HG03175 (cell line): Measurements from ENCODE around the gene CROCC2.

Source experiments
- ATAC-seq: cut with Tn5 transposase; IDR thresholded peaks from one replicate; pipeline ENCODE4 v1.9.1; 2021; ENCODE audit warnings: mild to moderate bottlenecking, moderate library complexity; ENCODE audit not compliant: unreplicated experiment

Gene CROCC2

DNA sequence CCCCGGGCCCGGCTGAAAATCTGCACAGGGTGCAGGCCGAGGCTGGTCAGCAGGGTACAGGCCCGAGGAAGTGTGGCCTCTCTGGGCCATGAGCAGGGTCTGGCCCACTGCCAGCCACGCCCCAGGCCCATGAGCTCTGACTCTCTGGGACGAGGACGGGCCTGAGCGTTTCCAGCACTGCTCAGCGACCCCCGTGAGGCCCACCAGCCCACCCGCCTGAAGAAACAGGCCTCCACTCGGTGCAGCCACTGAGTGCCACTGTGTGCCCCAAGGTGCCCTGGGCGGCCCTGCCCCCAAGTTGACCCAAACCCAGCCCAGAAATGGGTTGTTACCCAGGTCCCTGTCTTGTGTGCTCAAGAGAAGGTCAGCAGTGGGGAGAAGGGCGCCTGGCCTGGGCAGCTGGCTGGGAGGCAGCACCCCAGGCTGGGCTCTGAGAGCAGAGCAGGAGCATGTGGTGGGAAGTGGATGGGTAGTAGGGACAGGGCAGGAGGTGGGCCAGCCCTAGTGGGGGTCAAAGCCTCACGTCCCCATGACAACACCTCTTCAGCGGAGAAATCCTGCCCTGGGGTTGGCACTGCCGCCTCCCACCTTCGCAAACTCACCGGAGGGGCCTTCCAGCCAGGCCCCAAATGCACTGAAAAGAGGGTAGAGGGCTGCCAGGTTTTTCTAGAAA, 90.2 kb downstream of the CROCC2 start:
- no peak for ATAC-seq

DNA sequence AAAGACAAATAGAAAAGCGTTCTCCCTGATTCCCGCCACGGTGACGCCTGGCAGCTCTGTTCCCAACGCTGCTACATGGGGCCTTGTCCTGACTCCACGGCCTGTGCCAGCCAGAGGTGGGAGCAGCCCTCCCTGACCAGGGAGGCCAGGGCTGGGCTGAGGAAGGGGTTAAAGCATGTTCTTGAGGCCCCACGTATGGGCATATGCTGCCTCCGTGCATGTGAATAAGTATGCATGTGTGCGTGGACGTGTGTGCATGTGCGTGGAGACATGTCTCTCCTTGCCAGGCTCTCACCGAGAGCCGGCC, 90.7 kb downstream of the CROCC2 start:
- no peak for ATAC-seq

DNA sequence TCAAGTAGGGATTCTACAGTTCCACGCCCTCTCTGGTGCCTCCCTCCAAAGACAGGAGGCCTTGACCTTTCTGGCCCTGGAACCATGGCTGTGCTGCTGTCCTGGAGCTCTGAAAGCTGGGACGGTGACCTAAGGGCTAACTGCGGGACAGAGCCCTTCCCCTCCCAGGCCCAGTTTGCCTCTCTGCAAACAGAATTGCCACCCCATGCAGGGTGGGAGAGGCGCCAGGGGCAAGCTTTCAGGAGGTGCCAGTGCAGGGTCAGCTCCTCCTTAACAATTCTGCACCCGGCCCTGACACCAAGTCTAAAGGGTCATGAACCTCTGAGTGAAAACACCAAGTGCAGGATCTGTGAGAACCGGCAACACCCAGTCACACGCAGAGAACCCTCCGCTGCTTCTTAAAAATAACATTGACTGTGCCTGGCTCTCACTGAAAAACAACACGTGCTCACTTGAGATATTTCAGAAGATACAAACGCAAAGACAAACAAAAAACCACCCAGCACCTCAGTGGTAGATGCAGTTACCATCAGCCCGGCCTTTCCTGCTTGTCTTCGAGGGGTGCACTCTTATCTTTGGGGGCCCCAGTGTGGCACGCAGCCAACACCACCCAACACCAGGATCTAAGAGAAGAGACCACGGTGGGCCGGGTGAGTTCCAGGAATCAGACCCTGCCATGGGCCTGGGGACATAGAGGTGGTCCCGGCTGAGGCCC, 91.2 kb downstream of the CROCC2 start:
- no peak for ATAC-seq

DNA sequence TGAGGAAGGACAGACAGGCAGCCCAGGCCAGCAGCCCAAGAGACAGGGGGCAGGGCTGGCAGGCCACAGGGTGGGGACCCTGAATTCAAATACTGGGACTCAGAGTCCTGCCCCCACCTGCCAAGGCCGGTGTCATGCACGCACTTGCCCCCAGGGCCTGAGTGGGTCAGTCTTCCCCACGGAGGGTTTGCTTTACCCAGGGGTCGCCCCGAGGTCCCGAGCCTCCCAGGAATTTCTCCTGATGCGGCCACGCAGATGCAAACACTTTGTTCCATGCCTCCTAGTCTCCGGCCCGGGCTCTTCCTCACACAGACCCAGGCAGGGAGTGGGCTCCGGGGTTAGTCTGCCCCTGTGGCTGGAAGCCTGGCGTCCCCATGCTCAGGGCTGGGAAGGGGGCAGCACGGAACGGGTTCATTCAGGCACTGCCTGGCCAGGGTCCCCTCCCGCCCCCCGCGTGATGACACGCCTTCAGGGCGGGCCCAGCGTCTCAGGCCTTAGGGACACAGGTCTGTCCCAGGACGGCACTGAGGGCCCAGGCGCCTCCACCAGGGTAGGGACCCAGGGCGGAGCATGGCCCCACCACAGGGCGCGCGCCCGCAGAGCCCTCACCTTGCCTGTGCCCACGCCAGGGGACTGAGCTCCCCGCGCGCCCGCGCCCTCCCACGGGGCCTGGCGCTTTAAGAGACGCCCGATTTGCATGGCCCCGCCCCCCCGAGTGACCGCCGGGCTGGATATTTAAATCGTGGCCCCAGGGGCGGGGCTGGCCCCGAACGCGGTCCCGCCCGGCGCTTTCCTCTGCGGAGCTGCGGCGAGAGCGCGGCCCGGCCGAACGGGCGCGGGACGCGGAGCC, 91.9 kb downstream of the CROCC2 start, which contains the start of gene SNED1:
Gene SNED1 (plus strand): TSS at position 763 of the 850 bp plus-strand sequence. CDS start 220 bp downstream, outside the sequence.
- ATAC-seq, result peak; percentile 65

- no peak for ATAC-seq
Observed at GRCh38 chr2:240998706-240998994, 92.5 kb downstream of the CROCC2 start.

DNA sequence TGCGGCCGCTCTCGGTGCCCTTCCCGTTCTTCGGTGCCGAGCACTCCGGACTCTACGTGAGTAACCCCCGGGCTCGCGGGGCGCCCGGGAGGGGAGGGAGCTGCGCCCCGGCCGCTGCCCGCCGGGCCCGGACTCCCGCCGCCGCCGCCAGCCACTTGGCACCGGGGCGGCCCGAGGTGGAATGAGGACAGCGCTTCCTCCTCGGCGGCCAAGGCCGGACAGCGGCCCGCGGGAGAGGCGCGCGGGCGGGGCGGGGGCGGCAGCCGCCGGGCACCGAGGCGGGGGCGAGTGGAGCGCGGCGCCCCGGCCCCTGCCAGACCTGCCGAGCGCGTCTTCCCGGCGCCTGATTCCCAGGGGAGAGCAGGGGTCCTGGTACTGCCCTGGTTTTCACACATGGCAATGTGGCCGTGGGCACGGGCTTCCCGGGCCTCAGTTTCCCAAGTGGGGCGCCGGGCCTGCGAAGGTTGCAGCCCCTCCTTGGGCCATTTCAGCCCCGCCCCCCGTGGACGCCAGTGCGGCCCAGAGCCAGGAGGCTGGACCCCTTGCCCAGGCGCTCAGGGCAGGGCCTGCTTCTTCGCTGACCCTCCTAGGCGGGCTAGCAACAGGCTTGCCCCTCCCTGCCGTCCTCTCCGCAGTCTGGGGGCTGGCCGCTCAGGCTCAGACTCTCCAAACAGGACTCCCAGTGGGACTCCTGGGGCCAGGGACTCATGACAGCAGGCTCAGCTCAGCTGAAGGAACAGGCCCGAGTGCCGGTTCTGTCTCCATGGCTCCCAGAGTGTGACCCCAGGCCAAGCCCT, 93.1 kb downstream of the CROCC2 start:
- ATAC-seq, result no peak

DNA sequence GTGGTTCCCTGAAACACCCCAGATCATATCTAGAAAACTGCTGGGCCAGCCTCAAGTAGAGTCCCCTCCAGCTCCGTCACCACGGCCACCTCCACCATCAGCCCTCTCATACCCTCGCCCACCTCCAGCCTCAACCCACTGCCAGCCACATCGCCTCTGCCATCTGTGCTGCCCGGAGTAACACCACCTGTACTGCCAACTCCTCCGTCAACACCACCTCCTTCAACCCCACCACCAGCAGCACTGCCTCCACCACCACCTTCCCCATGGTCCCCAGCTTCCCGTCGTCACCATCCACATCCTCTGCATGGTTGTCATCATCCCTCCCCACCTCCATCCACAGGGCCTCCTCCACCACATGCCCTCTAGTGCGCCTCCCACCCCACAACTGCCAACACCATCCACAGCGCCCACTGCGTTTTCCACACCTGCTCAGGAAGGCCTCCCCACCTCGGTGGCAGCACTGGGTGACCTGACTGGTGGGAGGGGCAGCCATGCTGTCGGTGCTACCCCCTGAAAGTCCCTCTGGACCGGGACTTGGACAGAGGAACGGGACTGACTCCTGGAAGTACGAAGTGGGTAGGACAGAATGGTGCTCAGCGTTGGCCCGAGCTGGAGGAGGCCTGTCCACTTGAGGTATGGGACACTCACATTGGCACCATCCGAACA, 93.9 kb downstream of the CROCC2 start:
- ATAC-seq, result no peak

- no peak for ATAC-seq
Observed at GRCh38 chr2:241000831-241001321, 94.7 kb downstream of the CROCC2 start.

GRCh38 chr2:241001413-241002274, 95.5 kb downstream of the CROCC2 start:
- no peak for ATAC-seq

DNA sequence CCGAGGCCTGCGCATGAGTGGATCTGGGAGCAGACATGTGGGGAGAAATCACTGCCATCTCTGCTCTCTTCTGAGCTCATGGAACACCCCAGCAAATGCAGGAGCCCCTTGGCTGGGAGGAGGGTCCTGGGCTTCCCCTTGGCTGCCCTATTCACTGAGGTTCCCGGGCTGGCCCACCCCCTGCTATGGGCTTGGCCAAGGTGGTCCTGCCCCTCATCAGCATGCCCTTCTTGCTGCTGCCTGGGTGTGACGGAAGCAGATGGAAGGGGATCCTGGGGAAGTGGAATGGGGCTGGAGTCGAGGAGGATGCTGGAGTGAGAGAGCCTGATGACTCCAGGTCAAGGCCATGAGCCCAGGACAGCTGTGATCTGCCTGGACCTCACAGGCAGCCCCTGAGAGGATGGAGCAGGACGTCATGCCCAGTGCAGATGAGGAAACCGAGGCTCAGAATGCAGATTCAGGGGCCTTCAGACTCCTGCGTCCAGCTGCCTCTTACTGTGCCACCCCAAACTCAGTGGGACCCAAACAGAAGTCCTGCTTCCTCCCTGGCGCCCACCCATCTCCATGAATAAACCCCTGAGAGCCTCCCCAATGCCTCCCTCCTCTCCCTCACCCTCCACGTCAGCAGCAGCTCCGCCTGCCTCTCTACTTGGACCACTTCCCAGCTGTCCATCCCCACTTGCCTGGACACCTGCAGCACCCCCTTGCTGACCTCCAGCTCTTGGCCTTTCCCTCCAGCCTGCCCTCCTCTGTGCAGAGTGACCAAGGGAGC, 96.3 kb downstream of the CROCC2 start:
- ATAC-seq, result no peak

- no peak for ATAC-seq
Observed at GRCh38 chr2:241003047-241003360, 96.9 kb downstream of the CROCC2 start.

GRCh38 chr2:241003369-241003768, 97.2 kb downstream of the CROCC2 start:
- no peak for ATAC-seq

GRCh38 chr2:241003830-241004564, 97.9 kb downstream of the CROCC2 start:
- ATAC-seq, result no peak

- no peak for ATAC-seq
Observed at GRCh38 chr2:241005569-241005968, 99.4 kb downstream of the CROCC2 start.

GRCh38 chr2:241006412-241006811, 100.3 kb downstream of the CROCC2 start:
- no peak for ATAC-seq

DNA sequence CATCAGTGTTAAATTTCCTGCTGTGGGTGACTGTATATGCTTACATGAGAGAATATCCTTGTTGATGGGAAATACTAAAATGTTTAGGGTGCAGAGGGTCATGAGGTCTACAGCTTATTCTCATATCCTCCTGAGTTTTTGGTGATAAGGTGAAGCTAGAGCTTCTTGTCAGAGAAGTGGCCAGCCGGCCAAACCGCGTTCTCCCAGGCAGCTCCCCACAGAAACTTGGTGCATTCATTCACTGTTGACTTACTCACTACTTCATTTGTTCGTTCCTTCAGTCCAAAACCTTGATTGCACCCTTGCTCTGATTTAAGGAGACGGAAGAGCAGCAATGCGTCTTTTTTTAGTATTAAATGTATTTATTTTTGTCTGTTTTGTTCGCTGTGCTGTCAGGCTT, 101.0 kb downstream of the CROCC2 start:
- ATAC-seq, result no peak

DNA sequence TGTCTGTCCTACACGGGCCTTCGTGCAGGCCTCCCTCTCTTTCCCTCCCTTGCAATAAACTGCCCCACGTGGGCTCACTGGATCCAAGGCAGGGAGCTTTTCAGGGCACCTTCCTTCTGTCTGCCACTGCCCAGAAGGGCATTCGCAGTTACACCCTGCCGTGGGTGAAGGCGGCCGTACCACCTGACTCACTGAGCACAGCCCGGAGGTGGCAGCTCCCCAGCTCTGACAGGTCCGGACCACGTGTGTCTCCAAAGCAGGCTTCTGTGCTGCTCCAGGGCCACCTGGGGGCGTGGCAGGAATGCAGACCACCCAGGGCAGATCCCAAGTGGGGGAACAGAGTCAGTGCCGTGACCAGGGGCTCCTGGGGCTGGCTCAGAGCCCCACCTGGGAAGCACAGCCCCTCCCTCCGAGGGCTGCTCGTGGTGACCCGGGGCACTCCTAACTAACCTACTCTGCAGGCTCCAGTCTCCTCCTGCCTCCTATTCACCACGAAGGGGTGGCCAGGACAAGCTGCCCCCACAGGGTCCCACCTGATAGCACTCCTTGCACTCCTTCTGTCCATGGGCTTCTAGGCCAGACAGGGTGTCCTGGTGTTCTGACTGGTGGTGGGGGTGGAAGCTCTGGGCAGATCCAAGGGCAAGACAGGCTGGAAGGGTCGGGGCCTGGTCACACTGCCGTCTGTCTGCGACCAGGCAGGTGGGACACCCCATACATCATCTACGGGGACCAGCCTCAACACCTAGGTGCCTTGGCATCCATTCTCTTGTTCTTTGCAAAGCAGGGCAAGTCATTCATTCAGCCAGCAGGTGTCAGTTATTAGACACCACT, 102.0 kb downstream of the CROCC2 start:
- ATAC-seq, result no peak
